H1 (cell line): Measurements from ENCODE around the gene MYO1D. TPM values are rescaled to one million over a fixed set of nuclear protein-coding genes. Genes with fewer than 3 reads are reported as not detected.

Experiments
- CTCF ChIA-PET: fragments of 300-600 bp; sonication (Branson Sonifier 250); formaldehyde crosslinking; loops from one replicate; lab custom pipeline; 2021; ENCODE audit not compliant: partially characterized antibody; lab: Charles Lee
- POLR2A ChIA-PET: fragments of 300-600 bp; sonication (Branson Sonifier 250); formaldehyde crosslinking; loops from one replicate; lab custom pipeline; 2021; ENCODE audit warnings: inconsistent platforms; ENCODE audit not compliant: partially characterized antibody; lab: Charles Lee
- DNase-seq, 2 experiments: peaks; one replicate each; pipeline versions ENCODE4 v3.0.0 to v3.0.0-alpha.2; 2010 to 2022; ENCODE audit warnings: low spot score in 2 of 2, low read depth in 1 of 2, mixed read lengths in 1 of 2
- FAIRE-seq: peaks from 2 replicates; lab custom pipeline; 2011; peaks lifted over from hg19 to GRCh38; lab: Jason Lieb, UNC
- H2AFZ ChIP-seq: 2 replicates; pipeline ENCODE4 v1.8.1; 2012; ENCODE audit warnings: low read length, inconsistent platforms
- H2AK5ac ChIP-seq: 2 replicates; pipeline ENCODE4 v1.6.1; 2013; ENCODE audit warnings: low read depth, low read length
- H2BK120ac ChIP-seq: replicated peaks from 2 replicates; pipeline ENCODE3; 2013; ENCODE audit warnings: low read depth, low read length, inconsistent platforms
- H2BK12ac ChIP-seq: 2 replicates; pipeline ENCODE4 v1.6.1; 2013; ENCODE audit warnings: low read depth, low read length
- H2BK15ac ChIP-seq: 2 replicates; pipeline ENCODE4 v1.6.1; 2013; ENCODE audit warnings: low read length
- H2BK20ac ChIP-seq: 2 replicates; pipeline ENCODE4 v1.6.1; 2013; ENCODE audit warnings: low read length
- H2BK5ac ChIP-seq: 2 replicates; pipeline ENCODE4 v1.6.1; 2013; ENCODE audit warnings: low read depth, low read length
- H3K14ac ChIP-seq: 2 replicates; pipeline ENCODE4 v1.6.1; 2013; ENCODE audit warnings: inconsistent platforms; ENCODE audit not compliant: insufficient read length
- H3K18ac ChIP-seq: 2 replicates; pipeline ENCODE4 v1.6.1; 2013; ENCODE audit warnings: low read length; ENCODE audit errors: extremely low read depth
- H3K23ac ChIP-seq: 2 replicates; pipeline ENCODE4 v1.6.1; 2013; ENCODE audit warnings: inconsistent platforms; ENCODE audit not compliant: insufficient read length
- H3K23me2 ChIP-seq: 2 replicates; pipeline ENCODE4 v1.6.1; 2013; ENCODE audit warnings: low read depth, low read length
- H3K27ac ChIP-seq: 2 replicates; pipeline ENCODE4 v1.6.1; 2011; ENCODE audit warnings: low read depth, low read length, inconsistent platforms
- H3K27me3 ChIP-seq, 4 experiments: replicated peaks in 1 of 4; 1 replicate in 1 of 4; 2 replicates in 3 of 4; pipeline versions ENCODE4 v1.6.1 to v1.8.1; 2011 to 2013; ENCODE audit warnings: low read length in 3 of 4, mild to moderate bottlenecking in 3 of 4, inconsistent platforms in 2 of 4, mixed read lengths in 2 of 4, moderate library complexity in 1 of 4; ENCODE audit not compliant: control insufficient read depth in 3 of 4, insufficient read depth in 3 of 4; ENCODE audit errors: extremely low read depth in 1 of 4
- H3K36me3 ChIP-seq, 4 experiments: 2 replicates each; pipeline versions ENCODE4 v1.6.1 to v1.8.1; 2011 to 2013; ENCODE audit warnings: mild to moderate bottlenecking in 4 of 4, low read length in 3 of 4, moderate library complexity in 2 of 4, control low read depth in 1 of 4, inconsistent platforms in 1 of 4; ENCODE audit not compliant: insufficient read depth in 4 of 4, control insufficient read depth in 2 of 4
- H3K4ac ChIP-seq: replicated peaks from 2 replicates; pipeline ENCODE3; 2013; ENCODE audit warnings: low read length, low read depth, mixed read lengths, inconsistent platforms; ENCODE audit not compliant: insufficient read length
- H3K4me1 ChIP-seq, 4 experiments: replicated peaks in 1 of 4; 1 replicate in 1 of 4; 2 replicates in 3 of 4; pipeline versions ENCODE4 v1.6.1 to v1.8.1; 2011 to 2013; ENCODE audit warnings: low read length in 3 of 4, inconsistent platforms in 2 of 4, mixed read lengths in 1 of 4; ENCODE audit not compliant: insufficient read depth in 4 of 4, control insufficient read depth in 3 of 4
- H3K4me2 ChIP-seq, 2 experiments: 2 replicates each; pipeline versions ENCODE4 v1.6.1 to v1.8.1; 2011 to 2013; ENCODE audit warnings: low read depth in 2 of 2, low read length in 2 of 2, control low read depth in 1 of 2, inconsistent platforms in 1 of 2, mild to moderate bottlenecking in 1 of 2; ENCODE audit not compliant: insufficient read depth in 1 of 2
- H3K4me3 ChIP-seq, 4 experiments: fragments of 200-600, 300-600 bp in 1 of 4; sonication (generic), shearing (Covaris generic), sonication (Bioruptor Twin) in 1 of 4; 2 replicates each; pipeline versions ENCODE4 v1.5.1 to v1.8.1; 2011 to 2016; ENCODE audit warnings: low read length in 4 of 4, low read depth in 3 of 4, control low read depth in 2 of 4, inconsistent platforms in 2 of 4, mild to moderate bottlenecking in 2 of 4, mixed read lengths in 1 of 4, moderate library complexity in 1 of 4; ENCODE audit not compliant: insufficient read depth in 2 of 4; ENCODE audit errors: extremely low read depth in 1 of 4
- H3K56ac ChIP-seq: replicated peaks from 2 replicates; pipeline ENCODE3; 2013; ENCODE audit warnings: low read depth, mild to moderate bottlenecking, mixed read lengths, low read length, inconsistent platforms; ENCODE audit not compliant: insufficient read length
- H3K79me1 ChIP-seq: 2 replicates; pipeline ENCODE4 v1.6.1; 2013; ENCODE audit warnings: low read depth, low read length, control low read depth
- H3K79me2 ChIP-seq, 2 experiments: 2 replicates each; pipeline versions ENCODE4 v1.6.1 to v1.8.1; 2012 to 2013; ENCODE audit warnings: low read length in 2 of 2, mild to moderate bottlenecking in 2 of 2, inconsistent platforms in 1 of 2; ENCODE audit not compliant: insufficient read depth in 2 of 2, control insufficient read depth in 1 of 2
- H3K9ac ChIP-seq, 4 experiments: replicated peaks in 1 of 4; 1 replicate in 1 of 4; 2 replicates in 3 of 4; pipeline versions ENCODE4 v1.6.1 to v1.8.1; 2011 to 2013; ENCODE audit warnings: low read depth in 3 of 4, low read length in 3 of 4, control low read depth in 2 of 4, mild to moderate bottlenecking in 2 of 4, moderate library complexity in 2 of 4, inconsistent platforms in 1 of 4; ENCODE audit errors: extremely low read depth in 1 of 4
- H3K9me3 ChIP-seq, 2 experiments: 2 replicates each; pipeline versions ENCODE4 v1.6.1 to v1.8.1; 2012 to 2013; ENCODE audit warnings: mild to moderate bottlenecking in 2 of 2, moderate library complexity in 2 of 2, control low read depth in 1 of 2, inconsistent platforms in 1 of 2, low read depth in 1 of 2, low read length in 1 of 2, mixed read lengths in 1 of 2; ENCODE audit not compliant: insufficient read depth in 2 of 2
- H4K20me1 ChIP-seq, 2 experiments: replicated peaks in 1 of 2; 2 replicates each; pipeline versions ENCODE3 to v1.8.1; 2011 to 2013; ENCODE audit warnings: inconsistent platforms in 2 of 2, low read length in 2 of 2, mild to moderate bottlenecking in 1 of 2; ENCODE audit not compliant: insufficient read depth in 2 of 2, control insufficient read depth in 1 of 2
- H4K5ac ChIP-seq: 2 replicates; pipeline ENCODE4 v1.6.1; 2013; ENCODE audit warnings: low read length, low read depth, mixed read lengths, inconsistent platforms; ENCODE audit not compliant: insufficient read length
- H4K8ac ChIP-seq: 2 replicates; pipeline ENCODE4 v1.8.0; 2013; ENCODE audit warnings: mild to moderate bottlenecking, moderate library complexity, low read length, inconsistent platforms; ENCODE audit not compliant: insufficient read depth; ENCODE audit errors: extremely low read depth
- H4K91ac ChIP-seq: replicated peaks from 2 replicates; pipeline ENCODE3; 2013; ENCODE audit warnings: low read length, mixed read lengths, inconsistent platforms; ENCODE audit not compliant: insufficient read length
- BRCA1 ChIP-seq: IDR thresholded peaks from 2 replicates; pipeline ENCODE4 v1.6.1; 2012; ENCODE audit warnings: low read depth, low read length, improper control_type of control experiment
- CBX8 ChIP-seq: fragments of 300-800, 300-1000 bp; sonication (generic); IDR thresholded peaks from 2 replicates; pipeline ENCODE4 v1.7.1; 2016; ENCODE audit warnings: low read depth, low read length, borderline replicate concordance
- CTCF ChIP-seq, 3 experiments: IDR thresholded peaks; 1 replicate in 2 of 3; 2 replicates in 1 of 3; pipeline versions ENCODE4 v1.5.1 to v1.6.1; 2011; ENCODE audit warnings: low read length in 3 of 3, mild to moderate bottlenecking in 3 of 3, inconsistent platforms in 2 of 3, low read depth in 1 of 3, moderate library complexity in 1 of 3; ENCODE audit not compliant: insufficient read depth in 1 of 3; ENCODE audit errors: control extremely low read depth in 1 of 3
- EGR1 ChIP-seq: IDR thresholded peaks from 2 replicates; pipeline ENCODE4 v1.6.1; 2011; ENCODE audit warnings: low read depth, low read length, borderline replicate concordance
- KDM1A ChIP-seq: fragments of 200-600, 300-600 bp; sonication (generic); IDR thresholded peaks from 2 replicates; pipeline ENCODE4 v1.7.1; 2016; ENCODE audit warnings: mild to moderate bottlenecking, low read length, borderline replicate concordance
- KDM5A ChIP-seq: fragments of 200-600 bp; IDR thresholded peaks from 2 replicates; pipeline ENCODE4 v1.7.1; 2012; ENCODE audit warnings: mild to moderate bottlenecking, low read length, inconsistent platforms, mixed read lengths
- MAX ChIP-seq: IDR thresholded peaks from 2 replicates; pipeline ENCODE4 v1.6.1; 2012; ENCODE audit warnings: inconsistent platforms
- POU5F1 ChIP-seq: IDR thresholded peaks from 2 replicates; pipeline ENCODE4 v1.6.1; 2011; ENCODE audit warnings: low read depth, mild to moderate bottlenecking, low read length, moderate library complexity
- RAD21 ChIP-seq, 2 experiments: IDR thresholded peaks in 1 of 2; conservative IDR thresholded peaks in 1 of 2; 2 replicates each; pipeline ENCODE4 v1.6.1; 2011; ENCODE audit warnings: low read depth in 2 of 2, low read length in 2 of 2, improper control_type of control experiment in 1 of 2, inconsistent platforms in 1 of 2, mild to moderate bottlenecking in 1 of 2, moderate library complexity in 1 of 2
- RNF2 ChIP-seq: fragments of 200-900, 300-1000 bp; sonication (generic); IDR thresholded peaks from 2 replicates; pipeline ENCODE4 v1.7.1; 2016; ENCODE audit warnings: borderline replicate concordance, low read depth, mild to moderate bottlenecking, antibody characterized with exemption, low read length; ENCODE audit not compliant: poor library complexity, severe bottlenecking; ENCODE audit errors: missing control alignments
- SUZ12 ChIP-seq: fragments of 200-600 bp; sonication (generic); IDR thresholded peaks from 2 replicates; pipeline ENCODE4 v1.6.1; 2012; ENCODE audit warnings: mild to moderate bottlenecking, inconsistent platforms, low read length, moderate library complexity, mixed read lengths
- WGBS, 2 experiments: shearing (Covaris generic) in 1 of 2; methylation state at CpG; one replicate each; pipeline versions ENCODE4 v1.1.6 to v1.1.7; 2013 to 2015; ENCODE audit warnings: low lambda C conversion rate in 2 of 2, mixed read lengths in 2 of 2, inconsistent platforms in 1 of 2, low coverage in 1 of 2, missing lambda C conversion rate in 1 of 2; ENCODE audit not compliant: insufficient replicate concordance in 2 of 2, insufficient coverage in 1 of 2, insufficient read length in 1 of 2; ENCODE audit errors: extremely low coverage in 1 of 2, missing lambda C conversion rate in 1 of 2; 5-methylcytosine and 5-hydroxymethylcytosine counted together
- polyA plus RNA-seq, 7 experiments: library from polyadenylated mRNA; depleted of rRNA in 3 of 7; stranded (reverse) in 5 of 7; unstranded in 2 of 7; fragments of >200 nt in 5 of 7; fragments of 200-250 nt in 2 of 7; gene quantifications; 1 replicate in 5 of 7; 2 replicates in 1 of 7; 4 replicates in 1 of 7; pipeline versions ENCODE4 v1.2.1 to v1.2.3, GENCODE V29; 2011 to 2013; ENCODE audit warnings: missing spikeins in 2 of 7, mixed read lengths in 2 of 7
- total RNA-seq: library from RNA; stranded (reverse); fragmentation: NEBNext Ultra II Directional; extraction: Animal tissue kit (Norgen Biotek cat#: 25700); gene quantifications from 2 replicates; pipeline ENCODE4 v1.2.1, GENCODE V29; 2021

Gene MYO1D
- total and polyA plus RNA-seq, 2 of the 8 experiments (the other 6 are each of a cell fraction or from before 2014, with no cell fraction given): 6.5 to 25.4 TPM

- H4K91ac ChIP-seq: no peak overlapping the region
- H3K27ac ChIP-seq: no peak overlapping the region
- FAIRE-seq: no peak
- H3K36me3 ChIP-seq: no peaks in the 10 kb centered on the region; a peak in 1 of 8 replicates
- H2BK15ac ChIP-seq: no peak overlapping the region
- no peak overlapping the region for H4K5ac ChIP-seq
- H3K4me1 ChIP-seq: no peaks in the 10 kb centered on the region
- H4K8ac ChIP-seq: no peak overlapping the region
- H3K9me3 ChIP-seq: no peaks in the 10 kb centered on the region
- H3K4me2 ChIP-seq: no peak overlapping the region
- H3K4me3 ChIP-seq: no peak overlapping the region
- no peak overlapping the region for H3K23ac ChIP-seq
- no peak overlapping the region for H2BK12ac ChIP-seq
- H3K79me2 ChIP-seq: no peaks in the 10 kb centered on the region
- H2AFZ ChIP-seq: no peak overlapping the region
- H4K20me1 ChIP-seq: no peaks in the 10 kb centered on the region
- H2BK5ac ChIP-seq: no peak overlapping the region
- ChIA-PET CTCF (no interaction called here), POLR2A (interaction anchor here (0.6 kb wide), 1 partner anchor 208 kb away, joined by 3 read pairs; no protein-coding TSS in a partner anchor)
- H3K14ac ChIP-seq: no peak overlapping the region
- H3K27me3 ChIP-seq: no peaks in the 10 kb centered on the region
- no peak overlapping the region for H3K56ac ChIP-seq
- no peaks in the 10 kb centered on the region for H3K79me1 ChIP-seq
- H2BK120ac ChIP-seq: no peak overlapping the region
- H2AK5ac ChIP-seq: no peak overlapping the region
- no peak for DNase-seq
- H3K23me2 ChIP-seq: no peaks in the 10 kb centered on the region
- 90% methylated on average over 5 of the region's 5 CpGs; no CpG with 5 or more reads in 1 of the 2 experiments for WGBS, 2 experiments
- no peak overlapping the region for H3K4ac ChIP-seq
- no peak overlapping the region for H3K9ac ChIP-seq
- no peak overlapping the region for H3K18ac ChIP-seq
- H2BK20ac ChIP-seq: no peak overlapping the region
- TF ChIP-seq KDM1A: no peak
- TF ChIP-seq SUZ12: no peak
- no peak for TF ChIP-seq POU5F1
- no peak for TF ChIP-seq RAD21 (IDR thresholded peaks at IDR 0.05 in 1 of 2, conservative IDR thresholded peaks at IDR 0.05 in 1 of 2; ENCODE audit: low read depth in 2 of 2, low read length in 2 of 2)
- no peak for TF ChIP-seq RNF2
- no peak for TF ChIP-seq MAX
- no peak for TF ChIP-seq KDM5A
- TF ChIP-seq EGR1: no peak
- TF ChIP-seq CBX8: no peak
- TF ChIP-seq BRCA1: no peak
- TF ChIP-seq CTCF (IDR thresholded peaks at IDR 0.05; ENCODE audit: control extremely low read depth in 1 of 3, insufficient read depth in 1 of 3, low read depth in 1 of 3, low read length in 3 of 3): no peak
These were observed 156.3 kb downstream of the MYO1D start for GRCh38 chr17:32720671-32721070.
